GM12878 (cell line): ENCODE data around the gene SCG3. TPM values are rescaled to one million over a fixed set of nuclear protein-coding genes. Genes with fewer than 3 reads are reported as not detected.

Source experiments
- ATAC-seq: fragments of 200-7000 bp; cut with Tn5 transposase; 3 replicates; pipeline ENCODE4 v1.9.1; 2020; ENCODE audit warnings: mild to moderate bottlenecking, moderate library complexity
- BruUV-seq: library from RNA; stranded (reverse); fragments of 400-500 nt; replicated peaks from 2 replicates; lab custom pipeline; 2021; lab: Mats Ljungman, UMichigan
- CTCF ChIA-PET: fragments of 300-600 bp; sonication (Branson Sonifier 250); formaldehyde crosslinking; extraction: SDS; loops from one replicate; lab custom pipeline; 2021; ENCODE audit warnings: inconsistent platforms; lab: Yijun Ruan, JAX
- POLR2A ChIA-PET: fragments of 350-600 bp; formaldehyde crosslinking; extraction: SDS; loops from one replicate; lab custom pipeline; 2021; ENCODE audit warnings: inconsistent platforms; lab: Charles Lee
- RAD21 ChIA-PET: fragments of 300-600 bp; sonication (Branson Sonifier 250); formaldehyde crosslinking; loops from one replicate; lab custom pipeline; 2023; ENCODE audit warnings: antibody characterized with exemption; ENCODE audit not compliant: unreplicated experiment; lab: Charles Lee
- SMC1A ChIA-PET: fragments of 300-600 bp; sonication (Branson Sonifier 250); formaldehyde crosslinking; loops from one replicate; lab custom pipeline; 2023; ENCODE audit not compliant: unreplicated experiment, uncharacterized antibody; lab: Charles Lee
- DNase-seq: peaks from one replicate; pipeline ENCODE4 v3.0.0-alpha.2; 2011; ENCODE audit warnings: low read depth, low spot score
- FAIRE-seq: peaks from 3 replicates; lab custom pipeline; 2011; peaks lifted over from hg19 to GRCh38; lab: Jason Lieb, UNC
- H2AFZ ChIP-seq: 2 replicates; pipeline ENCODE4 v1.6.0; 2011; ENCODE audit warnings: low read depth, low read length, control low read depth; ENCODE audit not compliant: control insufficient read depth
- H3K27ac ChIP-seq: 2 replicates; pipeline ENCODE4 v1.5.1; 2011; ENCODE audit warnings: control low read depth; ENCODE audit not compliant: control insufficient read depth, insufficient read depth
- H3K27me3 ChIP-seq, 2 experiments: replicated peaks in 1 of 2; 2 replicates each; pipeline versions ENCODE4 v1.6.0 to v1.6.1; 2011; ENCODE audit warnings: low read length in 1 of 2; ENCODE audit not compliant: control insufficient read depth in 2 of 2, insufficient read depth in 2 of 2
- H3K36me3 ChIP-seq, 2 experiments: 2 replicates each; pipeline ENCODE4 v1.5.1; 2011; ENCODE audit warnings: low read length in 1 of 2; ENCODE audit not compliant: control insufficient read depth in 2 of 2, insufficient read depth in 2 of 2
- H3K4me1 ChIP-seq: 2 replicates; pipeline ENCODE4 v1.6.1; 2011; ENCODE audit warnings: mild to moderate bottlenecking, low read length, moderate library complexity, mixed read lengths; ENCODE audit not compliant: control insufficient read depth, insufficient read depth
- H3K4me2 ChIP-seq: 2 replicates; pipeline ENCODE4 v1.6.0; 2011; ENCODE audit warnings: control low read depth; ENCODE audit not compliant: control insufficient read depth, insufficient read depth
- H3K4me3 ChIP-seq: fragments of 200-600 bp; sonication (generic); 2 replicates; pipeline ENCODE4 v1.5.1; 2016
- H3K79me2 ChIP-seq: 2 replicates; pipeline ENCODE4 v1.6.0; 2011; ENCODE audit warnings: low read length; ENCODE audit not compliant: control insufficient read depth, insufficient read depth
- H3K9ac ChIP-seq: 2 replicates; pipeline ENCODE4 v1.8.0; 2011; ENCODE audit warnings: low read length, control low read depth, mixed read lengths; ENCODE audit not compliant: control insufficient read depth, insufficient read depth
- H3K9me3 ChIP-seq: replicated peaks from 3 replicates; pipeline ENCODE4 v1.5.1; 2011; ENCODE audit warnings: mild to moderate bottlenecking, low read length; ENCODE audit not compliant: control insufficient read depth, insufficient read depth
- H4K20me1 ChIP-seq: 2 replicates; pipeline ENCODE4 v1.6.0; 2011; ENCODE audit not compliant: control insufficient read depth, insufficient read depth
- EP300 ChIP-seq, 2 experiments: fragments of 150-350 bp in 1 of 2; IDR thresholded peaks; 2 replicates each; pipeline ENCODE4 v1.6.1; 2011 to 2012; ENCODE audit warnings: low read depth in 2 of 2, low read length in 2 of 2, borderline replicate concordance in 1 of 2, improper control_type of control experiment in 1 of 2, inconsistent platforms in 1 of 2; ENCODE audit not compliant: control insufficient read depth in 1 of 2
- NBN ChIP-seq: fragments of 450-650 bp; IDR thresholded peaks from 2 replicates; pipeline ENCODE4 v1.6.1; 2016
- SMAD5 ChIP-seq: IDR thresholded peaks from 2 replicates; pipeline ENCODE4 v1.6.1; 2016; ENCODE audit warnings: antibody characterized with exemption, low read depth
- SMC3 ChIP-seq: IDR thresholded peaks from 2 replicates; pipeline ENCODE4 v1.6.1; 2011; ENCODE audit warnings: low read length, improper control_type of control experiment, borderline replicate concordance
- SP1 ChIP-seq: IDR thresholded peaks from one replicate; pipeline ENCODE4 v1.6.1; 2011; ENCODE audit warnings: low read depth, low read length
- TBL1XR1 ChIP-seq: IDR thresholded peaks from 2 replicates; pipeline ENCODE4 v1.6.1; 2012; ENCODE audit warnings: low read depth, low read length, improper control_type of control experiment
- WGBS: methylation state at CpG from one replicate; pipeline ENCODE4 v1.1.6; 2016; ENCODE audit warnings: low lambda C conversion rate; ENCODE audit not compliant: insufficient replicate concordance, insufficient coverage; ENCODE audit errors: missing lambda C conversion rate; 5-methylcytosine and 5-hydroxymethylcytosine counted together
- in situ Hi-C: fragments of 300-500 bp; cut with MboI; formaldehyde crosslinking; loops from 9 replicates; pipeline ENCODE4 v1.14.3; 2018; ENCODE audit warnings: mixed read lengths
- intact Hi-C: fragments of 100-400 bp; cut with micrococcal nuclease; formaldehyde crosslinking; loops from one replicate; pipeline ENCODE4 v1.14.2; 2022; ENCODE audit not compliant: unreplicated experiment
- polyA plus RNA-seq, 11 experiments: library from polyadenylated mRNA; depleted of rRNA in 4 of 11; unstranded in 6 of 11; stranded (reverse) in 5 of 11; fragments of >200 nt; fragmentation: Nextera tagmentation in 4 of 11; fragmentation: Illumina TruSeq in 1 of 11; extraction: Ambion mirVana in 4 of 11; extraction: Trizol in 1 of 11; gene quantifications; 1 replicate in 1 of 11; 2 replicates in 10 of 11; pipeline versions ENCODE4 v1.2.1 to v1.2.3, GENCODE V29; 2011 to 2016; ENCODE audit warnings: inconsistent platforms in 2 of 11, missing spikeins in 2 of 11, low read depth in 1 of 11
- total RNA-seq, 4 experiments: library from RNA; depleted of rRNA in 3 of 4; stranded (reverse); fragments of >200 nt in 3 of 4; fragmentation: Illumina TruSeq in 1 of 4; extraction: Trizol in 1 of 4; gene quantifications; 2 replicates each; pipeline versions ENCODE4 v1.2.1 to v1.2.3, GENCODE V29; 2013 to 2021
- TF ChIP-seq, protein P1 (sequence below): fragments of 450-650 bp; formaldehyde crosslinking; IDR thresholded peaks from 2 replicates; pipeline ENCODE4 v1.5.0; 2022; ENCODE audit warnings: mild to moderate bottlenecking, missing genetic modification characterization
- TF ChIP-seq, protein P2 (sequence below): IDR thresholded peaks from 2 replicates; pipeline ENCODE4 v1.6.1; 2011; ENCODE audit warnings: low read depth, low read length, improper control_type of control experiment, borderline replicate concordance
- TF ChIP-seq, protein P3 (sequence below): IDR thresholded peaks from 2 replicates; pipeline ENCODE4 v1.6.1; 2012; ENCODE audit warnings: low read depth, low read length, improper control_type of control experiment

The SCG3 gene
- total and polyA plus RNA-seq, 10 of the 15 experiments (the other 5 are each of a cell fraction or from before 2014, with no cell fraction given) = 0.03 to 0.15 (median 0.04) TPM; not detected in 7

DNA sequence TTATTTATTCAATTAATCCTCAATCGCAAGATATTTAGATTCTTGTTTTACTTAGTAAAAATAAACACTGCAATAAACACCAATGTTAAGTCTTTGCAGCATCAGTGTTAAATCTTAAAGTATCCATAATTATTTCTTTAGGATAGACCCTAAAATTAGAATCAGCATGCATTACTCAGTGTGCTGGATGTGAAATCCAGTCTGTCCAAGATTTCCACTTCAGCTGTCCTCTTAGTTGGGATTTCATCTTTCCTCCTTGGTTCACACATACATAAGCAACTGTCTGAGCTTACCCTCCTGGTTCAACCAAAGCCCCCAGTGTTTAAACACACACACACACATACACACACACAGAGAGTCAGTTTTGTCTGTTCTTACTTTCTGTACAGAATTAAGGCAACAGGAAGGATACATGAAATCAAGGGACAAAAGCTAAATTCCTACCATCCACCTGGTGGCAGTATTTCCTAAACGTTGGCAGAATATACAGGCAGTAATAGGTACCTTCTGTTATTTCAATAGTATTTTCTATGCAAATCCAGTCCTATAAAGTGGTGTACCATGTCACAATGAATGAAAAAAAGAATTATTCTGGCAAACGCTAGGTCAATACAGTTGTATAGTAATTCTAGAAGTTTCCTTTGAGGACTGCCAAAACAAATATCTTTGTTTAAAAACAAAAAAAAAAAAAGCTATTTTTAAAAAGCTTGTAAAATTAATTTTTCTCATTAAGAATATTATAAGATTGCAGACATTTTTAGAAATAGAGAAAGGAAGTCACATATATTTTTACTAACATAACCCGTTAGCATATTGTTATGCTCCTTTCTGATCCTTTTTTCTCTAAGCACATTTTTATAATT, 31.4 kb upstream of the SCG3 start (continued):
- no peak for TF ChIP-seq TBL1XR1
- peak; percentile 97 for TF ChIP-seq SMC3
- 0 out of 2 replicates have a peak, but pooled peaks have one; percentile 17 for TF ChIP-seq NBN
- no peak for TF ChIP-seq SMAD5

DNA sequence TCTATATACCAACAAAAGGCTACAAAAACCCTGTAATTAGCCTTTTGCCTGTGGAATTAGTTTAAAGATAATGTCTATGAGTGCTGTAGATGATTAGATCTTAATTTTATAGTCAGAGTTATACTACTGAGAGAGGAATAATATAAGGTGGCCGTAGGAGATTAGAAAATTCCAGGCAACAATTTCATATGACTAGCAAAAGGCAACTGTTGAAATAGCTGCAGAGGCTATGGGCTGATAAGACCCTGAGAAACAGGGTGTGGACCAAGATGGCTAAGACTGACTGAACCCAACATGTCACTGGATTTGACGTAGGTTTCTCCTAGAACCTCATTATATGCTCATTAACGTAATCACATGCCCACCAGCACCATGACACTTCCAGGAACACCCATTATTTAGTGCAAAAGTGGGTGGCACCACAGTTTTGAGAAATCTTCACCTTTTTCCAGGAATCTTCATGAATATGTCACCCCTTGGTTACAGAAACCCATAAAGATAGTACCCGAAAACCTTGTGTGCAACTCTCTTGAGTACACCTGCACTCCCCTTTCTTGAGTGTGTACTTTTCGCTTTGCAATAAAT, 29.1 kb upstream of the SCG3 start:
- no peak for ATAC-seq
- in situ Hi-C loops = no loop called here
- no peak for TF ChIP-seq EP300 (IDR thresholded peaks at IDR 0.05; ENCODE audit: borderline replicate concordance in 1 of 2, control insufficient read depth in 1 of 2, low read depth in 2 of 2, low read length in 2 of 2)
- TF ChIP-seq, protein P1, sequence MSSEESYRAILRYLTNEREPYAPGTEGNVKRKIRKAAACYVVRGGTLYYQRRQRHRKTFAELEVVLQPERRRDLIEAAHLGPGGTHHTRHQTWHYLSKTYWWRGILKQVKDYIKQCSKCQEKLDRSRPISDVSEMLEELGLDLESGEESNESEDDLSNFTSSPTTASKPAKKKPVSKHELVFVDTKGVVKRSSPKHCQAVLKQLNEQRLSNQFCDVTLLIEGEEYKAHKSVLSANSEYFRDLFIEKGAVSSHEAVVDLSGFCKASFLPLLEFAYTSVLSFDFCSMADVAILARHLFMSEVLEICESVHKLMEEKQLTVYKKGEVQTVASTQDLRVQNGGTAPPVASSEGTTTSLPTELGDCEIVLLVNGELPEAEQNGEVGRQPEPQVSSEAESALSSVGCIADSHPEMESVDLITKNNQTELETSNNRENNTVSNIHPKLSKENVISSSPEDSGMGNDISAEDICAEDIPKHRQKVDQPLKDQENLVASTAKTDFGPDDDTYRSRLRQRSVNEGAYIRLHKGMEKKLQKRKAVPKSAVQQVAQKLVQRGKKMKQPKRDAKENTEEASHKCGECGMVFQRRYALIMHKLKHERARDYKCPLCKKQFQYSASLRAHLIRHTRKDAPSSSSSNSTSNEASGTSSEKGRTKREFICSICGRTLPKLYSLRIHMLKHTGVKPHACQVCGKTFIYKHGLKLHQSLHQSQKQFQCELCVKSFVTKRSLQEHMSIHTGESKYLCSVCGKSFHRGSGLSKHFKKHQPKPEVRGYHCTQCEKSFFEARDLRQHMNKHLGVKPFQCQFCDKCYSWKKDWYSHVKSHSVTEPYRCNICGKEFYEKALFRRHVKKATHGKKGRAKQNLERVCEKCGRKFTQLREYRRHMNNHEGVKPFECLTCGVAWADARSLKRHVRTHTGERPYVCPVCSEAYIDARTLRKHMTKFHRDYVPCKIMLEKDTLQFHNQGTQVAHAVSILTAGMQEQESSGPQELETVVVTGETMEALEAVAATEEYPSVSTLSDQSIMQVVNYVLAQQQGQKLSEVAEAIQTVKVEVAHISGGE = no peak
- TF ChIP-seq, protein P2, sequence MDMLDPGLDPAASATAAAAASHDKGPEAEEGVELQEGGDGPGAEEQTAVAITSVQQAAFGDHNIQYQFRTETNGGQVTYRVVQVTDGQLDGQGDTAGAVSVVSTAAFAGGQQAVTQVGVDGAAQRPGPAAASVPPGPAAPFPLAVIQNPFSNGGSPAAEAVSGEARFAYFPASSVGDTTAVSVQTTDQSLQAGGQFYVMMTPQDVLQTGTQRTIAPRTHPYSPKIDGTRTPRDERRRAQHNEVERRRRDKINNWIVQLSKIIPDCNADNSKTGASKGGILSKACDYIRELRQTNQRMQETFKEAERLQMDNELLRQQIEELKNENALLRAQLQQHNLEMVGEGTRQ = no peak
- TF ChIP-seq, protein P3, sequence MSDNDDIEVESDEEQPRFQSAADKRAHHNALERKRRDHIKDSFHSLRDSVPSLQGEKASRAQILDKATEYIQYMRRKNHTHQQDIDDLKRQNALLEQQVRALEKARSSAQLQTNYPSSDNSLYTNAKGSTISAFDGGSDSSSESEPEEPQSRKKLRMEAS = no peak
- TF ChIP-seq SP1 = no peak
- TF ChIP-seq, all 136 proteins: peak for 0
- H3K36me3 ChIP-seq = no peaks in the 10 kb centered on the region
- FAIRE-seq (peak; percentile 23), DNase-seq (no peak)
- no peaks in the 10 kb centered on the region for H3K79me2 ChIP-seq
- no peak overlapping the region for H3K27ac ChIP-seq
- no peak overlapping the region for H2AFZ ChIP-seq
- SMC1A ChIA-PET = interaction anchor here (3.5 to 9.1 kb wide), 2 partner anchors 80 to 123 kb away, joined by 52 to 170 read pairs; no protein-coding TSS in a partner anchor
- POLR2A ChIA-PET = no interaction called here
- CTCF ChIA-PET = interaction anchor here (1.3 to 7.6 kb wide), 5 partner anchors 73 to 123 kb away, joined by 3 to 314 read pairs (median 17); partner anchors contain the start of gene LYSMD2
- RAD21 ChIA-PET = interaction anchor here (0.9 to 6.3 kb wide), 2 partner anchors 82 to 121 kb away, joined by 3 to 232 read pairs; no protein-coding TSS in a partner anchor
- no peak overlapping the region for H3K9ac ChIP-seq
- intact Hi-C loops = no loop called here
- peaks cover 2% of the 10 kb centered on the region; the same call in 1 of the 2 replicates for H3K4me1 ChIP-seq
- 90% methylated on average over 5 of the region's 5 CpGs for WGBS
- 0 out of 4 replicates have a peak, but pooled peaks cover 0 to 2% of the 10 kb centered on the region in 2 experiments for H3K27me3 ChIP-seq
- BruUV-seq = no TSS peak
- H4K20me1 ChIP-seq = no peaks in the 10 kb centered on the region
- no peak overlapping the region for H3K4me3 ChIP-seq
- H3K4me2 ChIP-seq = no peak overlapping the region
- H3K9me3 ChIP-seq = no peaks in the 10 kb centered on the region
